Measurements from ENCODE around the gene ATP6V0A1.

DNA sequence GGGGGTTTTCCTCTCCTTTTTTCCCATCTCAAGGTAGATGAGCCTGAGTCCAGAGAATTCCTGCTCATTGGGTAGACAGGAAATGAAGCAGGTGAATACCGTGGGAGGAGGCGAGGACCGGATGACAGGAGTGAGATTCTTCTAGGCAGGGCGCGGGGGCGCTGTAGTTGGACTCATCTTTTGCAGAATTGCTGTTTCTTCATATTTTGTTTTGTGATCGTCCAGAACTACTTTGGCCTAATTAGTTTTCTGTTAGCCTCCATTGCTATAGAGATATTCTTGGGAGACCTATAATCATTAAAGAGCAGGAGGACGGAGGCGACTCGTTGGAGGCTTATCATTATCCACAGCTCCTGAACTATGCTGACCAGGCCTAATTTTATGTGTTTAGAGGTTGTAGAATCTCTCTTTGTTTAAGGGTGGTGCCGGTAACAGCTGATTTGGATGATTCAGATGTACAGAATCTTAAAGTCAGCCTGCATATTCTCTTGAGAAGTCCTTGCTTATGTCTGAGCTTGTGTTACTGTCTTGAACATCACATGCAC lies 650 bp downstream of the ATP6V0A1 start:
- TF ChIP-seq, protein P1, sequence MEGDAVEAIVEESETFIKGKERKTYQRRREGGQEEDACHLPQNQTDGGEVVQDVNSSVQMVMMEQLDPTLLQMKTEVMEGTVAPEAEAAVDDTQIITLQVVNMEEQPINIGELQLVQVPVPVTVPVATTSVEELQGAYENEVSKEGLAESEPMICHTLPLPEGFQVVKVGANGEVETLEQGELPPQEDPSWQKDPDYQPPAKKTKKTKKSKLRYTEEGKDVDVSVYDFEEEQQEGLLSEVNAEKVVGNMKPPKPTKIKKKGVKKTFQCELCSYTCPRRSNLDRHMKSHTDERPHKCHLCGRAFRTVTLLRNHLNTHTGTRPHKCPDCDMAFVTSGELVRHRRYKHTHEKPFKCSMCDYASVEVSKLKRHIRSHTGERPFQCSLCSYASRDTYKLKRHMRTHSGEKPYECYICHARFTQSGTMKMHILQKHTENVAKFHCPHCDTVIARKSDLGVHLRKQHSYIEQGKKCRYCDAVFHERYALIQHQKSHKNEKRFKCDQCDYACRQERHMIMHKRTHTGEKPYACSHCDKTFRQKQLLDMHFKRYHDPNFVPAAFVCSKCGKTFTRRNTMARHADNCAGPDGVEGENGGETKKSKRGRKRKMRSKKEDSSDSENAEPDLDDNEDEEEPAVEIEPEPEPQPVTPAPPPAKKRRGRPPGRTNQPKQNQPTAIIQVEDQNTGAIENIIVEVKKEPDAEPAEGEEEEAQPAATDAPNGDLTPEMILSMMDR (IDR thresholded peaks at IDR 0.05; ENCODE audit: extremely low read depth in 1 of 2, insufficient read depth in 1 of 2, low read depth in 1 of 2, low read length in 2 of 2) = peak; percentile 12 to 28
- TF ChIP-seq POLR2AphosphoS5 (IDR thresholded peaks at IDR 0.05; ENCODE audit: insufficient read depth, low read depth, low read length) = no peak
- TF ChIP-seq POLR2A (IDR thresholded peaks at IDR 0.05; ENCODE audit: low read depth, low read length) = no peak
- TF ChIP-seq EZH2 (IDR thresholded peaks at IDR 0.05; ENCODE audit: borderline replicate concordance, low read depth, low read length, severe bottlenecking) = no peak
- no peak for TF ChIP-seq FOS (IDR thresholded peaks at IDR 0.05; ENCODE audit: borderline replicate concordance, insufficient read depth, low read length)
- TF ChIP-seq, protein P2, sequence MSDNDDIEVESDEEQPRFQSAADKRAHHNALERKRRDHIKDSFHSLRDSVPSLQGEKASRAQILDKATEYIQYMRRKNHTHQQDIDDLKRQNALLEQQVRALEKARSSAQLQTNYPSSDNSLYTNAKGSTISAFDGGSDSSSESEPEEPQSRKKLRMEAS (IDR thresholded peaks at IDR 0.05; ENCODE audit: insufficient read depth, insufficient read length) = no peak
- TF ChIP-seq MYC (IDR thresholded peaks at IDR 0.05; ENCODE audit: low read depth, low read length) = no peak
- no peak for TF ChIP-seq JUN (IDR thresholded peaks at IDR 0.05; ENCODE audit: borderline replicate concordance, insufficient read depth, insufficient read length, low read depth)

All from endothelial cell of umbilical vein (primary cell).